Hepatocyte (in vitro differentiated cells): ENCODE results near the gene TPSAB1. TPM values are rescaled to one million over a fixed set of nuclear protein-coding genes. Genes with fewer than 3 reads are reported as not detected.

Source experiments
- DNase-seq: peaks from one replicate; pipeline ENCODE4 v3.0.0-alpha.2; 2016; ENCODE audit warnings: low spot score
- H2AFZ ChIP-seq: fragments of 200-600 bp; sonication (generic); 2 replicates; pipeline ENCODE4 v1.6.0; 2016; ENCODE audit warnings: antibody characterized with exemption, mild to moderate bottlenecking
- H3K27ac ChIP-seq: fragments of 200-600 bp; sonication (generic); 2 replicates; pipeline ENCODE4 v1.5.1; 2016; ENCODE audit warnings: mild to moderate bottlenecking
- H3K27me3 ChIP-seq: fragments of 200-600 bp; sonication (generic); 2 replicates; pipeline ENCODE4 v1.6.1; 2016
- H3K36me3 ChIP-seq: fragments of 200-600 bp; sonication (generic); replicated peaks from 2 replicates; pipeline ENCODE4 v1.5.1; 2016; ENCODE audit warnings: low read depth; ENCODE audit not compliant: insufficient read depth
- H3K4me1 ChIP-seq: fragments of 200-600 bp; sonication (generic); 2 replicates; pipeline ENCODE4 v1.5.1; 2016; ENCODE audit warnings: mild to moderate bottlenecking, moderate library complexity; ENCODE audit not compliant: insufficient read depth
- H3K4me2 ChIP-seq: fragments of 200-600 bp; sonication (generic); 2 replicates; pipeline ENCODE4 v1.6.0; 2016
- H3K4me3 ChIP-seq: fragments of 200-600 bp; sonication (generic); 2 replicates; pipeline ENCODE4 v1.5.1; 2016; ENCODE audit warnings: mild to moderate bottlenecking
- H3K79me2 ChIP-seq: fragments of 200-600 bp; sonication (generic); 2 replicates; pipeline ENCODE4 v1.6.0; 2017; ENCODE audit warnings: mild to moderate bottlenecking
- H3K9me2 ChIP-seq: fragments of 200-600 bp; sonication (generic); replicated peaks from 2 replicates; pipeline ENCODE4 v1.6.0; 2017; ENCODE audit warnings: mild to moderate bottlenecking; ENCODE audit not compliant: insufficient read depth
- H3K9me3 ChIP-seq: fragments of 200-600 bp; sonication (generic); 2 replicates; pipeline ENCODE4 v1.5.1; 2016; ENCODE audit warnings: low read depth, mild to moderate bottlenecking
- H4K20me1 ChIP-seq: fragments of 200-600 bp; sonication (generic); 2 replicates; pipeline ENCODE4 v1.6.0; 2016; ENCODE audit warnings: mild to moderate bottlenecking; ENCODE audit not compliant: insufficient read depth, poor library complexity, severe bottlenecking
- EZH2 ChIP-seq: fragments of 200-600 bp; sonication (generic); IDR thresholded peaks from 2 replicates; pipeline ENCODE4 v1.6.1; 2016; ENCODE audit warnings: antibody characterized with exemption, mild to moderate bottlenecking, borderline replicate concordance
- EZH2phosphoT487 ChIP-seq: fragments of 200-600 bp; sonication (generic); IDR thresholded peaks from one replicate; pipeline ENCODE4 v1.6.1; 2018; ENCODE audit warnings: antibody characterized with exemption, mild to moderate bottlenecking, low read depth, moderate library complexity; ENCODE audit not compliant: unreplicated experiment, severe bottlenecking
- WGBS: methylation state at CpG from one replicate; pipeline ENCODE4 v1.1.6; 2016; ENCODE audit warnings: low lambda C conversion rate; ENCODE audit errors: missing lambda C conversion rate; 5-methylcytosine and 5-hydroxymethylcytosine counted together
- polyA plus RNA-seq: library from polyadenylated mRNA; unstranded; fragments of >200 nt; fragmentation: Nextera tagmentation; extraction: Ambion mirVana; gene quantifications from 2 replicates; pipeline ENCODE4 v1.2.1, GENCODE V29; 2016
- total RNA-seq: library from RNA; depleted of rRNA; stranded (reverse); fragments of >200 nt; gene quantifications from 2 replicates; pipeline ENCODE4 v1.2.3, GENCODE V29; 2014
- TF ChIP-seq, protein P1 (sequence below): fragments of 200-600 bp; sonication (generic); IDR thresholded peaks from 2 replicates; pipeline ENCODE4 v1.5.1; 2016; ENCODE audit warnings: antibody characterized with exemption, mild to moderate bottlenecking; ENCODE audit not compliant: poor library complexity

The TPSAB1 gene
- total and polyA plus RNA-seq, 2 experiments from 2014 or later: not detected

DNA sequence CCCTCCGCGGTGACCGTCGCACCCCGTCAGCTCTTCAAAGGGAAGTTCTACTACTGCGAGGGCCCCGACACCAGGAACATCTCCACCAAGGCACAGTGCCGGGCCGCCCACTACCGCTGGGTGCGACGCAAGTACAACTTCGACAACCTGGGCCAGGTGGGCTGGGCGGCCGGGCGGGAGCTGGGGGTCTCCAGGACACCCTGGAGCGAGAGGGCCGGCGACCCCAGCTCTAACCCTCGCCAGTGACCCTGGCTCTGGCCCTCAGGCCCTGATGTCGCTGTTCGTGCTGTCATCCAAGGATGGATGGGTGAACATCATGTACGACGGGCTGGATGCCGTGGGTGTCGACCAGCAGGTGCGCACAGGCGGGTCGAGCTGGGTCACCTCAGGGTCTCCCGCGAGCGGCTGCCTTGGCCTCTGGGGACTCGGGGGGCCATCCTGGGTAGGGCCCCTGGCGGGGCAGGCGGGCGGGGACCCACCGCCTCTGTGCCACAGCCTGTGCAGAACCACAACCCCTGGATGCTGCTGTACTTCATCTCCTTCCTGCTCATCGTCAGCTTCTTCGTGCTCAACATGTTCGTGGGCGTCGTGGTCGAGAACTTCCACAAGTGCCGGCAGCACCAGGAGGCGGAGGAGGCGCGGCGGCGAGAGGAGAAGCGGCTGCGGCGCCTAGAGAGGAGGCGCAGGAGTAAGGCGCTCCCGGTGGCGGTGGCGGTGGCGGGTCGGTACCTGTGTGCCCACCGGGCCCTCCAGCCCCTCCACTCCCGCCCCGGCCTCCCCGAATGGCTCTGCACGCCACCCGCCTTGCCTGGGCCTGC, 28.8 kb upstream of the TPSAB1 start:
- H3K36me3 ChIP-seq: no peaks in the 10 kb centered on the region
- H3K9me3 ChIP-seq: no peaks in the 10 kb centered on the region
- WGBS: 97% methylated on average over 35 of the region's 65 CpGs
- no peaks in the 10 kb centered on the region for H4K20me1 ChIP-seq
- no peaks in the 10 kb centered on the region for H3K4me1 ChIP-seq
- no peaks in the 10 kb centered on the region for H3K79me2 ChIP-seq
- TF ChIP-seq, protein P1, sequence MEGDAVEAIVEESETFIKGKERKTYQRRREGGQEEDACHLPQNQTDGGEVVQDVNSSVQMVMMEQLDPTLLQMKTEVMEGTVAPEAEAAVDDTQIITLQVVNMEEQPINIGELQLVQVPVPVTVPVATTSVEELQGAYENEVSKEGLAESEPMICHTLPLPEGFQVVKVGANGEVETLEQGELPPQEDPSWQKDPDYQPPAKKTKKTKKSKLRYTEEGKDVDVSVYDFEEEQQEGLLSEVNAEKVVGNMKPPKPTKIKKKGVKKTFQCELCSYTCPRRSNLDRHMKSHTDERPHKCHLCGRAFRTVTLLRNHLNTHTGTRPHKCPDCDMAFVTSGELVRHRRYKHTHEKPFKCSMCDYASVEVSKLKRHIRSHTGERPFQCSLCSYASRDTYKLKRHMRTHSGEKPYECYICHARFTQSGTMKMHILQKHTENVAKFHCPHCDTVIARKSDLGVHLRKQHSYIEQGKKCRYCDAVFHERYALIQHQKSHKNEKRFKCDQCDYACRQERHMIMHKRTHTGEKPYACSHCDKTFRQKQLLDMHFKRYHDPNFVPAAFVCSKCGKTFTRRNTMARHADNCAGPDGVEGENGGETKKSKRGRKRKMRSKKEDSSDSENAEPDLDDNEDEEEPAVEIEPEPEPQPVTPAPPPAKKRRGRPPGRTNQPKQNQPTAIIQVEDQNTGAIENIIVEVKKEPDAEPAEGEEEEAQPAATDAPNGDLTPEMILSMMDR: no peak
- TF ChIP-seq EZH2phosphoT487: no peak
- TF ChIP-seq EZH2: no peak
- no peaks in the 10 kb centered on the region for H3K27me3 ChIP-seq
- no peak for DNase-seq
- H2AFZ ChIP-seq: no peak overlapping the region
- no peaks in the 10 kb centered on the region for H3K9me2 ChIP-seq
- H3K4me3 ChIP-seq: no peak overlapping the region
- H3K27ac ChIP-seq: no peak overlapping the region
- no peak overlapping the region for H3K4me2 ChIP-seq

DNA sequence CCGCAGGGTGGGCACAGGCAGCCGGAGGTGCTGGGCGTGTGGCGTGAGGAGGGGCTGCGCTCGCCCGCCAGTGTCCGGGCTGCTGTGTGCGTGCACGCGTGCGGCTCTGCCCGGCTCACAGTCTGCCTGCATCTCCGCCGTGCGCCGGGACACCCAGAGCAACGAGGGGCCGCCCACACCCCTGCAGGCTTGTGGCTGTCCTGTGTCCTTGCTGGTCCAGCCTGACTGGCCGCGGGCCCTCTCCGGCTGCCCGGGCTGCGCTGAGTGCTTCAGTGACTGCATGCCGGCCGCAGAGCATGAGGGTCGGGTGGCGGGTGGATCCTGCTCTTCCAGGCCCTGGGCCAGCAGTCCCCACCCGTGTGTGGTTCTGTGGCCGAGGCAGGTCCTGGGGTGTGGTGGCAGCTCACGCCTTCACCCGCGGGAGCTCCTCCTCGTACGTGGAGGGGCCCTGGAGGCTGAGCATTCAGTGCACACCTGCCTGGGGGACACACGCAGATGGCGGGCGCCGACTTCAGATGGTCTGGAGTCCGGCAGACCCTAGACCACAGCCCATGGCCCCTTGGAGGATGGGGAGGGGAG, 27.8 kb upstream of the TPSAB1 start:
- 97% methylated on average over 39 of the region's 40 CpGs for WGBS
- Histone ChIP-seq H3K9me2 (no peaks in the 10 kb centered on the region), H3K79me2 (no peaks in the 10 kb centered on the region), H3K4me3 (no peak overlapping the region), H3K36me3 (no peaks in the 10 kb centered on the region), H4K20me1 (no peaks in the 10 kb centered on the region), H3K27me3 (no peaks in the 10 kb centered on the region), H2AFZ (no peak overlapping the region), H3K9me3 (no peaks in the 10 kb centered on the region), H3K4me1 (no peaks in the 10 kb centered on the region), H3K4me2 (no peak overlapping the region), H3K27ac (no peak overlapping the region)
- DNase-seq: no peak
- no peak for TF ChIP-seq EZH2
- TF ChIP-seq EZH2phosphoT487: no peak
- TF ChIP-seq, protein P1: no peak

- Histone ChIP-seq H3K36me3 (no peaks in the 10 kb centered on the region), H3K27ac (no peak overlapping the region), H4K20me1 (no peaks in the 10 kb centered on the region), H2AFZ (no peak overlapping the region), H3K4me1 (no peaks in the 10 kb centered on the region), H3K79me2 (no peaks in the 10 kb centered on the region), H3K9me3 (no peaks in the 10 kb centered on the region), H3K4me3 (no peak overlapping the region), H3K27me3 (no peaks in the 10 kb centered on the region), H3K4me2 (no peak overlapping the region), H3K9me2 (no peaks in the 10 kb centered on the region)
- 85% methylated on average over 8 of the region's 8 CpGs for WGBS
- DNase-seq: no peak
- TF ChIP-seq EZH2: no peak
- TF ChIP-seq, protein P1: no peak
- no peak for TF ChIP-seq EZH2phosphoT487
Measured at GRCh38 chr16:1213231-1213630, 27.3 kb upstream of the TPSAB1 start.
